ENCODE measurements around the gene SLC28A1.

Gene SLC28A1

DNA sequence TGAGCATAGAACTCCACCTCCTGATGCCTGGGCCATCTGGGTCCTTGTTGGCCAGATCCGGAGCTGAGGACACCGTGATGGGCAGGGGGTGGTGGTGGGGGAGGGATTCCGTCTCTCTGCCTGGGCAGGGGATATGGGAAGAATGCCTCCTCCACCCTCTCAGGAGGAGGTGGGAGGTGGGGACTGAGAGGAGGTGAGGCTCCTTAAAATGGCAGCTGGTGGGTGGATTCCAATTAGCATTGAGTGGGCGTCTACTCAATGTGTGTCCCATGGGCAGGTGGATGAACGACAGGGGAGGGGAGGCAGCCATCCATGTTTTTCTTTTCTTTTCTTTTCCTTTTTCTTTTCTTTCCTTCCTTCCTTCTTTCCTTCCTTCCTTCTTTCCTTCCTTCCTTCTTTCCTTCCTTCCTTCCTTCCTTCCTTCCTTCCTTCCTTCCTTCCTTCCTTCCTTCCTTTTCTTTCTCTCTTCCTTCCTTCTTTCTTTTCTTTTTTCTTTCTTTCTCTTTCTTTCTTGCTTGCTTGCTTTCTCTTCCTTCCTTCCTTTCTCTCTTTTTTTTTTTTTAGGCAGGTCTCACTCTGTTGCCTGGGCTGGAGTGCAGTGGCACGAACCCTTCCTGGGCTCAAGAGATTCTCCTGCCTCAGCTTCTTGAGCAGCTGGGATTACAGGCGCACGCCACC lies 5.0 kb downstream of the SLC28A1 start:
- TF ChIP-seq, protein P1, sequence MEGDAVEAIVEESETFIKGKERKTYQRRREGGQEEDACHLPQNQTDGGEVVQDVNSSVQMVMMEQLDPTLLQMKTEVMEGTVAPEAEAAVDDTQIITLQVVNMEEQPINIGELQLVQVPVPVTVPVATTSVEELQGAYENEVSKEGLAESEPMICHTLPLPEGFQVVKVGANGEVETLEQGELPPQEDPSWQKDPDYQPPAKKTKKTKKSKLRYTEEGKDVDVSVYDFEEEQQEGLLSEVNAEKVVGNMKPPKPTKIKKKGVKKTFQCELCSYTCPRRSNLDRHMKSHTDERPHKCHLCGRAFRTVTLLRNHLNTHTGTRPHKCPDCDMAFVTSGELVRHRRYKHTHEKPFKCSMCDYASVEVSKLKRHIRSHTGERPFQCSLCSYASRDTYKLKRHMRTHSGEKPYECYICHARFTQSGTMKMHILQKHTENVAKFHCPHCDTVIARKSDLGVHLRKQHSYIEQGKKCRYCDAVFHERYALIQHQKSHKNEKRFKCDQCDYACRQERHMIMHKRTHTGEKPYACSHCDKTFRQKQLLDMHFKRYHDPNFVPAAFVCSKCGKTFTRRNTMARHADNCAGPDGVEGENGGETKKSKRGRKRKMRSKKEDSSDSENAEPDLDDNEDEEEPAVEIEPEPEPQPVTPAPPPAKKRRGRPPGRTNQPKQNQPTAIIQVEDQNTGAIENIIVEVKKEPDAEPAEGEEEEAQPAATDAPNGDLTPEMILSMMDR (IDR thresholded peaks at IDR 0.05; ENCODE audit: control insufficient read depth, insufficient read depth, low read depth, low read length, missing control alignments), result no peak
- no peak for DNase-seq (ENCODE audit: low read depth)
- H3K4me3 ChIP-seq (ENCODE audit: control insufficient read depth, low read depth, low read length), result no peak overlapping the region

DNA sequence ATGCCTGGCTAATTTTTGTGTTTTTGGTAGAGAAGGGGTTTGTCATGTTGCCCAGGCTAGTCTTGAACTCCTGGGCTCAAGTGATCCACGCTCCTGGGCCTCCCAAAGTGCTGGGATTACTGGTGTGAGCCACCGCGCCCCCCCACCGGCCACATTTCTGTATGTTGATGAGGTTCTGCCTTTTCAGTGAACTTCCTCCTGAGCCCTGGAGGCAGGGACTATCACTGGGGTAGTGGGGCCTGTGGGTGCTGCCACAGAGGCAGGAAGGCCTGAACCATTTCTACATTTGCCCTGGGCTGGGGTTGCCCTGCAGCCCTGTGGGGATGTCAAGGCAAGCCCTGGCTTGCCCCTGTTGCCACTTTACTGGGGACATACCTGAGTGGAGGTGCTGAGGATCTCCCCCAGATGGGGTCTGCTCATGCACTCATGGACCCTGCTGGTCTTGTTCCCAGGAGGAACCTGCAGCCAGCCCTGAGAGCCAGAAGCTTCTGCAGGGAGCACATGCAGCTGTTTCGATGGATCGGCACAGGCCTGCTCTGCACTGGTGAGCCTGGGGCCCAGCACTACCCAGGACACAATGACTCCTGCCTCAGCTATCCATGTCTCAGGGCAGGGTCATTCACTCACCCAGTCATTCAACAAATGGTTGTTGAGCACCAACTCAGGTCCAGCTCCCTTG lies 5.7 kb downstream of the SLC28A1 start:
- no peak overlapping the region for H3K4me3 ChIP-seq (ENCODE audit: control insufficient read depth, low read depth, low read length)
- TF ChIP-seq, protein P1 (IDR thresholded peaks at IDR 0.05; ENCODE audit: control insufficient read depth, insufficient read depth, low read depth, low read length, missing control alignments), result no peak
- no peak for DNase-seq (ENCODE audit: low read depth)

DNA sequence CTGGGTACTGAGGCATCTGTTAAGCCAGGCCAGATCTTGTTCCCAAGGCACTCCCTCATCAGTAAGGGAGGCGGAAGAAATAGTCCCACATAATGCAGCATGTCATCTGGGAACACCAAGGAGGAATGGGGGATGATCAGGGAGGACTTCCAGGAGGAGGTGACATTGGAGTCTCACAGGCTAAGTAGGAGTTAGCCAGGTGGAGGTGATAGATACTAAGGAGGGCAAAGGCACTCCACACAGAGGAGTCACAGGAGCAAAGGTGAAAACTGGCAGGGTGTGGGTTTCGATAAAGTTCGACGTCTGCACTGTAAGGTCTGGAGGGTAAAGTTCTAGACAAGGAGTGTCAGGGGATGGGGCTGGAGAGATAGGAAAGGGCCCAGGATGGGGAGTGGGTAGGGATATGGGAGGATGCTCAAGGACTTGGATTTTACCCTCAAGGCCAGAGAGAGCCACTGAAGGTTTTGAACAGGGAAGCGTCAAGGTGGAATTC lies 6.3 kb downstream of the SLC28A1 start:
- DNase-seq (ENCODE audit: low read depth), result no peak
- no peak overlapping the region for H3K4me3 ChIP-seq (ENCODE audit: control insufficient read depth, low read depth, low read length)
- TF ChIP-seq, protein P1 (IDR thresholded peaks at IDR 0.05; ENCODE audit: control insufficient read depth, insufficient read depth, low read depth, low read length, missing control alignments), result no peak

DNA sequence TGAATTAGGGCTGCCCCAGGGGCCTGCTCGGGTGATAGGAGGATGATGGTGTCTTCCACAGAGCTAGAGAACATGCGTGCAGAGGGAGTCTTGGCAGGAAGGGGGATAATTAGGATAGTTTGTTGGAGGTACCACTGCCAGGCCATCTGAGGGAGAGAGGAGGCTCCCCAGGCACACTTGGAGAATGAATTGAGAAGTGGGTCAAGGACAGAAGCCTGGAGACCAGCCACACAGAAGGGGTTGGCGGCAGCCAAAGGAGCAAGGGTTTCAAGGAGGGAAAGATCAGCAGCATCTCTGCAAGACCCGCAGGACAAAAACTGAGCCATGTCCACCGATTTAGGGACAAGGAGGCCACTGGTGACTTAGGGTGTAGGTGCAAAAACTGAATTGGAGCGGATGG lies 6.9 kb downstream of the SLC28A1 start:
- H3K4me3 ChIP-seq (ENCODE audit: control insufficient read depth, low read depth, low read length), result no peak overlapping the region
- TF ChIP-seq, protein P1 (IDR thresholded peaks at IDR 0.05; ENCODE audit: control insufficient read depth, insufficient read depth, low read depth, low read length, missing control alignments), result no peak
- no peak for DNase-seq (ENCODE audit: low read depth)

DNA sequence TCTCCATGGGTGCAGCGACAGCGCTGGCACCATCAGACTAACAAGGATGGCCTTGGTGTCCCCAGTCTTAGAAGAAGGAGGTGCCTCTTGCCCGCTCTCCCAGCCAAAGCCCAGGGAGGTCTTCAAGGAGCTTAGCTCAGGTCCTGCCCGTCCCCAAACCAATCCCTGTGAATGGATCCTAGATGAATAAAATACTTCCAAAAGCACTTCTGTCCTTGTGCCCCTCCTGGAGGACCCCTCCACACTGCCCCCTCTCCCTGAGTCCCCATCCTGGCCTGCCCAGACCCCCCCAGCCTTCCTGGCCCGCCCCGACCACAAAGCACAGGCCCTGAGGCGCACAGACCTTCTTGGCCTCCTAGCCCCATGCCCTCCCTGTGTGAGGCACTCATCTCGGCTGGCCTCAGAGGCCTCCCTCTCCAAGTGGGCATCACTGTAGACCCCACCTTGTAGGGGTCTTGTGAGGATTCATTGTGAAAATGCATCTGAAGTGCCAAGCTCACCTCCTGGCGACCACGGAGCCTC lies 8.4 kb downstream of the SLC28A1 start:
- no peak for DNase-seq (ENCODE audit: low read depth)
- TF ChIP-seq, protein P1 (IDR thresholded peaks at IDR 0.05; ENCODE audit: control insufficient read depth, insufficient read depth, low read depth, low read length, missing control alignments), result no peak
- no peak overlapping the region for H3K4me3 ChIP-seq (ENCODE audit: control insufficient read depth, low read depth, low read length)

DNA sequence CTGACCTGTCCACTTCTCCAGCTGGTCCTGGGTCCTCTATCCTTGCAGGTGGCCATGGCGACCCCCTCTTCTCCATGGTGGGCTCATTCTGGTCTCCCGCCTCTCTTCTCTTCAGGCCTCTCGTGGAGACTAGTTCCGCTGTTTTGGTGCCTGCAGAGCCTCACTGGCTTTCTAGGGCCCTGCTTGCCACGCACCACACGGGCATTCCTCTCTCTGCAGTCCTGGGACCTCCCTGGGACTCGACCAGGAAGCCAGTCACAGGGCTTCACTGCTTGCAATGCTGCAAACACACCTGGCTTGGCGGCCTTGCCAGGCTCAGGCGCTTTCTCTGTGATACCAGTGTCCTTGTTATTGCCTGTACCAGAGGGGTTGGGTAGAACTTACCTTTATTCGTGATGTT lies 9.1 kb downstream of the SLC28A1 start:
- TF ChIP-seq, protein P1 (IDR thresholded peaks at IDR 0.05; ENCODE audit: control insufficient read depth, insufficient read depth, low read depth, low read length, missing control alignments), result no peak
- no peak for DNase-seq (ENCODE audit: low read depth)

More for the DNA sequence above, 9.1 kb downstream of the SLC28A1 start:
- H3K4me3 ChIP-seq (ENCODE audit: control insufficient read depth, low read depth, low read length), result no peak overlapping the region

Measured in AG09309 (cell line).